Measurements from ENCODE around the gene COQ2. TPM values are rescaled to one million over a fixed set of nuclear protein-coding genes. Genes with fewer than 3 reads are reported as not detected.
A peak's percentile ranks its signal among the peaks of the same experiment; 100 is the strongest.
"Not testable (repeated sequence)": the region's sequence is repeated elsewhere in the genome, so short reads cannot be mapped to it uniquely, and the experiment has no call there.

The COQ2 gene
- total RNA-seq, 1 experiment from 2014 or later: 20.1 TPM

- no peak for DNase-seq (ENCODE audit: low read depth)
Observed at GRCh38 chr4:83283181-83283580, 1.4 kb downstream of the COQ2 start.

- peak; percentile 52 for DNase-seq (ENCODE audit: low read depth)
Observed at GRCh38 chr4:83282049-83282535, 2.5 kb downstream of the COQ2 start.

- DNase-seq (ENCODE audit: low read depth): no peak
Observed at GRCh38 chr4:83281307-83281706, 3.3 kb downstream of the COQ2 start.

- DNase-seq (ENCODE audit: low read depth): peak; percentile 19
Observed at GRCh38 chr4:83276299-83277040, 8.1 kb downstream of the COQ2 start.

- not testable (repeated sequence) for DNase-seq (ENCODE audit: low read depth)
Observed at GRCh38 chr4:83273926-83274325, 10.7 kb downstream of the COQ2 start.

GRCh38 chr4:83272900-83273299 is 11.7 kb downstream of the COQ2 start:
- DNase-seq (ENCODE audit: low read depth): no peak

- DNase-seq (ENCODE audit: low read depth): no peak
Observed at GRCh38 chr4:83269256-83269655, 15.3 kb downstream of the COQ2 start.

GRCh38 chr4:83268491-83268890 is 16.1 kb downstream of the COQ2 start:
- no peak for DNase-seq (ENCODE audit: low read depth)

GRCh38 chr4:83267830-83268475 is 16.6 kb downstream of the COQ2 start:
- no peak for DNase-seq (ENCODE audit: low read depth)

- DNase-seq (ENCODE audit: low read depth): peak; percentile 15
Observed at GRCh38 chr4:83267121-83267829, 17.3 kb downstream of the COQ2 start.

- DNase-seq (ENCODE audit: low read depth): no peak
Observed at GRCh38 chr4:83266689-83267088, 17.9 kb downstream of the COQ2 start.

- no peak for DNase-seq (ENCODE audit: low read depth)
Observed at GRCh38 chr4:83263106-83263505, 21.5 kb downstream of the COQ2 start.

- no peak for DNase-seq (ENCODE audit: low read depth)
Observed at GRCh38 chr4:83262682-83263081, 21.9 kb downstream of the COQ2 start.

GRCh38 chr4:83261307-83261706 is 23.3 kb downstream of the COQ2 start:
- DNase-seq (ENCODE audit: low read depth): no peak

- no peak for DNase-seq (ENCODE audit: low read depth)
Observed at GRCh38 chr4:83259586-83259985, 25.0 kb downstream of the COQ2 start.

- DNase-seq (ENCODE audit: low read depth): no peak
Observed at GRCh38 chr4:83258461-83258860, 26.1 kb downstream of the COQ2 start.

GRCh38 chr4:83257811-83258210 is 26.8 kb downstream of the COQ2 start:
- DNase-seq (ENCODE audit: low read depth): no peak

GRCh38 chr4:83255584-83255983 is 29.0 kb downstream of the COQ2 start:
- DNase-seq (ENCODE audit: low read depth): peak; percentile 67

- DNase-seq (ENCODE audit: low read depth): peak; percentile 46
Observed at GRCh38 chr4:83252782-83253405, 31.7 kb downstream of the COQ2 start.

- peak; percentile 41 for DNase-seq (ENCODE audit: low read depth)
Observed at GRCh38 chr4:83251447-83251830, 33.2 kb downstream of the COQ2 start.

GRCh38 chr4:83250687-83251446 is 33.7 kb downstream of the COQ2 start:
- DNase-seq (ENCODE audit: low read depth): peak; percentile 54

All from RPMI7951 (cell line).